Neuronal stem cell (in vitro differentiated cells): ENCODE data around the gene RADIL.
A peak's percentile ranks its signal among the peaks of the same experiment; 100 is the strongest.

Source experiments
- DNase-seq: peaks from one replicate; pipeline ENCODE4 v3.0.0-alpha.2; 2013; ENCODE audit warnings: low spot score
- H2AFZ ChIP-seq: one replicate; pipeline ENCODE4 v1.6.1; 2013; ENCODE audit warnings: mild to moderate bottlenecking, low read length, inconsistent platforms
- H2AK5ac ChIP-seq: 2 replicates; pipeline ENCODE4 v1.6.1; 2013; ENCODE audit warnings: low read depth, mild to moderate bottlenecking, inconsistent platforms, low read length, moderate library complexity, mixed read lengths
- H2BK120ac ChIP-seq: 2 replicates; pipeline ENCODE4 v1.6.1; 2013; ENCODE audit warnings: low read depth, mild to moderate bottlenecking, inconsistent platforms, low read length, moderate library complexity, mixed read lengths
- H2BK12ac ChIP-seq: one replicate; pipeline ENCODE4 v1.6.1; 2013; ENCODE audit warnings: low read length, inconsistent platforms
- H2BK15ac ChIP-seq: 2 replicates; pipeline ENCODE4 v1.6.1; 2013; ENCODE audit warnings: mild to moderate bottlenecking, low read length, inconsistent platforms, mixed read lengths
- H2BK5ac ChIP-seq: one replicate; pipeline ENCODE4 v1.6.1; 2013; ENCODE audit warnings: inconsistent platforms, mild to moderate bottlenecking, low read length, moderate library complexity
- H3K14ac ChIP-seq: one replicate; pipeline ENCODE4 v1.6.1; 2013; ENCODE audit warnings: low read length, inconsistent platforms
- H3K18ac ChIP-seq: 2 replicates; pipeline ENCODE4 v1.6.1; 2013; ENCODE audit warnings: low read length, inconsistent platforms
- H3K23ac ChIP-seq: 2 replicates; pipeline ENCODE4 v1.6.1; 2013; ENCODE audit warnings: low read depth, mild to moderate bottlenecking, mixed read lengths, low read length, inconsistent platforms; ENCODE audit not compliant: poor library complexity
- H3K27ac ChIP-seq: replicated peaks from 3 replicates; pipeline ENCODE4 v1.5.1; 2013; ENCODE audit warnings: low read length, inconsistent platforms
- H3K27me3 ChIP-seq, 3 experiments: 2 replicates each; pipeline ENCODE4 v1.6.1; 2013; ENCODE audit warnings: low read length in 3 of 3, mild to moderate bottlenecking in 2 of 3, inconsistent platforms in 1 of 3, low read depth in 1 of 3, mixed read lengths in 1 of 3, moderate library complexity in 1 of 3; ENCODE audit not compliant: control insufficient read depth in 3 of 3, insufficient read depth in 3 of 3
- H3K36me3 ChIP-seq, 2 donors: replicated peaks in 1 of 2; 2 replicates each; pipeline ENCODE4 v1.6.1; 2013; ENCODE audit warnings: low read length in 2 of 2; ENCODE audit not compliant: control insufficient read depth in 2 of 2, insufficient read depth in 2 of 2
- H3K4ac ChIP-seq: 2 replicates; pipeline ENCODE4 v1.6.1; 2013; ENCODE audit warnings: inconsistent platforms, mild to moderate bottlenecking, low read length, moderate library complexity
- H3K4me1 ChIP-seq, 2 donors: 1 replicate in 1 of 2; 2 replicates in 1 of 2; pipeline ENCODE4 v1.6.1; 2013; ENCODE audit warnings: low read length in 2 of 2, low read depth in 1 of 2; ENCODE audit not compliant: control insufficient read depth in 2 of 2, insufficient read depth in 1 of 2
- H3K4me2 ChIP-seq: one replicate; pipeline ENCODE4 v1.6.1; 2013; ENCODE audit warnings: mild to moderate bottlenecking, low read length, inconsistent platforms; ENCODE audit not compliant: insufficient read depth, poor library complexity, severe bottlenecking
- H3K4me3 ChIP-seq, 2 donors: 2 replicates each; pipeline ENCODE4 v1.5.1; 2013; ENCODE audit warnings: low read length in 2 of 2, mild to moderate bottlenecking in 2 of 2, inconsistent platforms in 1 of 2, moderate library complexity in 1 of 2
- H3K79me1 ChIP-seq: one replicate; pipeline ENCODE4 v1.6.1; 2013; ENCODE audit warnings: low read depth, mild to moderate bottlenecking, inconsistent platforms, low read length, moderate library complexity
- H3K9ac ChIP-seq: one replicate; pipeline ENCODE4 v1.6.1; 2013; ENCODE audit warnings: mild to moderate bottlenecking, low read depth, low read length, inconsistent platforms; ENCODE audit not compliant: poor library complexity
- H3K9me3 ChIP-seq, 2 donors: replicated peaks in 1 of 2; 2 replicates each; pipeline versions ENCODE3 to v1.6.1; 2013; ENCODE audit warnings: low read length in 2 of 2, mild to moderate bottlenecking in 2 of 2, inconsistent platforms in 1 of 2, low read depth in 1 of 2, mixed read lengths in 1 of 2, moderate library complexity in 1 of 2; ENCODE audit not compliant: control insufficient read depth in 2 of 2, insufficient read depth in 1 of 2
- H4K8ac ChIP-seq: one replicate; pipeline ENCODE4 v1.6.1; 2013; ENCODE audit warnings: low read depth, mild to moderate bottlenecking, inconsistent platforms, low read length, moderate library complexity
- H4K91ac ChIP-seq: one replicate; pipeline ENCODE4 v1.6.1; 2013; ENCODE audit warnings: low read length, low read depth, mild to moderate bottlenecking, inconsistent platforms; ENCODE audit not compliant: poor library complexity
- WGBS, 2 donors: extraction: QIAGEN DNeasy Blood & Tissue Kit; methylation state at CpG; one replicate each; pipeline ENCODE4 v1.1.7; 2013; ENCODE audit warnings: missing lambda C conversion rate in 2 of 2, mixed read lengths in 1 of 2; ENCODE audit not compliant: insufficient read length in 2 of 2, insufficient replicate concordance in 1 of 2; ENCODE audit errors: extremely low coverage in 2 of 2; 5-methylcytosine and 5-hydroxymethylcytosine counted together

Gene RADIL

GRCh38 chr7:4842319-4843064 lies 41.0 kb downstream of the RADIL start:
- Histone ChIP-seq H2AFZ (no peak overlapping the region), H4K8ac (no peak overlapping the region), H4K91ac (no peak overlapping the region), H3K27ac (no peak overlapping the region), H3K4me3 (no peak overlapping the region), H2BK15ac (peak overlapping the region; percentile 21), H3K23ac (no peak overlapping the region), H2BK120ac (no peak overlapping the region), H3K36me3 (no peaks in the 10 kb centered on the region), H3K14ac (peak overlapping the region; percentile 56), H3K79me1 (no peaks in the 10 kb centered on the region), H3K27me3 (no peaks in the 10 kb centered on the region), H2AK5ac (no peak overlapping the region), H3K18ac (peak overlapping the region; percentile 60), H2BK5ac (no peak overlapping the region), H3K9ac (peak overlapping the region; percentile 0), H3K9me3 (no peaks in the 10 kb centered on the region), H3K4ac (no peak overlapping the region), H3K4me1 (peaks cover 8 to 11% of the 10 kb centered on the region in 2 donors), H3K4me2 (no peak overlapping the region), H2BK12ac (no peak overlapping the region)
- no CpG with 5 or more reads among the region's 22 CpGs for WGBS, 2 donors
- DNase-seq = no peak

- no peaks in the 10 kb centered on the region for H3K27me3 ChIP-seq
Measured at GRCh38 chr7:4841836-4842235, 41.7 kb downstream of the RADIL start.

GRCh38 chr7:4841007-4841784 lies 42.3 kb downstream of the RADIL start:
- H3K23ac ChIP-seq = no peak overlapping the region
- no peak for DNase-seq
- no peak overlapping the region for H4K8ac ChIP-seq
- H3K4ac ChIP-seq = no peak overlapping the region
- no peak overlapping the region for H3K14ac ChIP-seq
- no peak overlapping the region for H3K4me2 ChIP-seq
- no peak overlapping the region for H3K18ac ChIP-seq
- H2BK5ac ChIP-seq = no peak overlapping the region
- no peaks in the 10 kb centered on the region for H3K9me3 ChIP-seq
- no peak overlapping the region for H3K27ac ChIP-seq
- no peak overlapping the region for H4K91ac ChIP-seq
- no peak overlapping the region for H3K9ac ChIP-seq
- H3K4me1 ChIP-seq = peaks cover 14 to 16% of the 10 kb centered on the region in 2 donors
- no peak overlapping the region for H2BK12ac ChIP-seq
- no peaks in the 10 kb centered on the region for H3K36me3 ChIP-seq
- no peak overlapping the region for H2AFZ ChIP-seq
- no CpG with 5 or more reads among the region's 17 CpGs for WGBS, 2 donors
- H2BK15ac ChIP-seq = no peak overlapping the region
- no peaks in the 10 kb centered on the region for H3K79me1 ChIP-seq
- no peak overlapping the region for H3K4me3 ChIP-seq
- no peak overlapping the region for H2BK120ac ChIP-seq
- H2AK5ac ChIP-seq = no peak overlapping the region
- no peaks in the 10 kb centered on the region for H3K27me3 ChIP-seq

More at GRCh38 chr7:4841836-4842235, 41.7 kb downstream of the RADIL start:
- H3K9me3 ChIP-seq = no peaks in the 10 kb centered on the region
- no CpG with 5 or more reads among the region's 13 CpGs for WGBS, 2 donors
- no peak overlapping the region for H4K8ac ChIP-seq
- H3K9ac ChIP-seq = peak overlapping the region; percentile 0
- H2AK5ac ChIP-seq = no peak overlapping the region
- peaks cover 14 to 16% of the 10 kb centered on the region in 2 donors for H3K4me1 ChIP-seq
- DNase-seq = no peak
- no peak overlapping the region for H3K4me2 ChIP-seq
- H3K27ac ChIP-seq = no peak overlapping the region
- peak overlapping the region; percentile 27 for H3K18ac ChIP-seq
- no peak overlapping the region for H2BK120ac ChIP-seq
- no peak overlapping the region for H2BK5ac ChIP-seq
- H3K14ac ChIP-seq = no peak overlapping the region
- no peaks in the 10 kb centered on the region for H3K36me3 ChIP-seq
- H3K23ac ChIP-seq = no peak overlapping the region
- H3K4me3 ChIP-seq = no peak overlapping the region
- no peak overlapping the region for H4K91ac ChIP-seq
- peak overlapping the region; percentile 21 for H2BK15ac ChIP-seq
- no peaks in the 10 kb centered on the region for H3K79me1 ChIP-seq
- no peak overlapping the region for H2AFZ ChIP-seq
- H2BK12ac ChIP-seq = no peak overlapping the region
- no peak overlapping the region for H3K4ac ChIP-seq

- no peak overlapping the region for H3K4ac ChIP-seq
- DNase-seq = no peak
- peaks cover 13 to 14% of the 10 kb centered on the region in 2 donors for H3K4me1 ChIP-seq
- no peak overlapping the region for H2BK5ac ChIP-seq
- peaks cover 2% of the 10 kb centered on the region for H3K79me1 ChIP-seq
- WGBS, 2 donors = no CpG with 5 or more reads among the region's 16 CpGs
- peak overlapping the region; percentile 81 for H2AK5ac ChIP-seq
- H2AFZ ChIP-seq = no peak overlapping the region
- no peak overlapping the region for H4K91ac ChIP-seq
- no peak overlapping the region for H4K8ac ChIP-seq
- H2BK15ac ChIP-seq = peak overlapping the region; percentile 67
- peaks cover 0 to 4% of the 10 kb centered on the region in 2 donors for H3K36me3 ChIP-seq
- H3K4me2 ChIP-seq = no peak overlapping the region
- peak overlapping the region; percentile 41 for H2BK12ac ChIP-seq
- H3K23ac ChIP-seq = no peak overlapping the region
- H3K27ac ChIP-seq = no peak overlapping the region
- peak overlapping the region; percentile 64 for H3K18ac ChIP-seq
- no peaks in the 10 kb centered on the region for H3K27me3 ChIP-seq
- H3K14ac ChIP-seq = no peak overlapping the region
- H3K4me3 ChIP-seq = peak overlapping the region in 1 of 2 donors; percentile 67
- H3K9me3 ChIP-seq = no peaks in the 10 kb centered on the region
- H3K9ac ChIP-seq = peak overlapping the region; percentile 60
- no peak overlapping the region for H2BK120ac ChIP-seq
Measured at GRCh38 chr7:4840079-4840501, 43.4 kb downstream of the RADIL start.
